H1 (cell line): ENCODE results near the gene ABI1. TPM values are rescaled to one million over a fixed set of nuclear protein-coding genes. Genes with fewer than 3 reads are reported as not detected.

ENCODE experiments used
- CTCF ChIA-PET: fragments of 300-600 bp; sonication (Branson Sonifier 250); formaldehyde crosslinking; loops from one replicate; lab custom pipeline; 2021; ENCODE audit not compliant: partially characterized antibody; lab: Charles Lee
- POLR2A ChIA-PET: fragments of 300-600 bp; sonication (Branson Sonifier 250); formaldehyde crosslinking; loops from one replicate; lab custom pipeline; 2021; ENCODE audit warnings: inconsistent platforms; ENCODE audit not compliant: partially characterized antibody; lab: Charles Lee
- DNase-seq, 2 experiments: peaks; one replicate each; pipeline versions ENCODE4 v3.0.0 to v3.0.0-alpha.2; 2010 to 2022; ENCODE audit warnings: low spot score in 2 of 2, low read depth in 1 of 2, mixed read lengths in 1 of 2
- FAIRE-seq: peaks from 2 replicates; lab custom pipeline; 2011; peaks lifted over from hg19 to GRCh38; lab: Jason Lieb, UNC
- H2AFZ ChIP-seq: 2 replicates; pipeline ENCODE4 v1.8.1; 2012; ENCODE audit warnings: low read length, inconsistent platforms
- H2AK5ac ChIP-seq: 2 replicates; pipeline ENCODE4 v1.6.1; 2013; ENCODE audit warnings: low read depth, low read length
- H2BK120ac ChIP-seq: replicated peaks from 2 replicates; pipeline ENCODE3; 2013; ENCODE audit warnings: low read depth, low read length, inconsistent platforms
- H2BK12ac ChIP-seq: 2 replicates; pipeline ENCODE4 v1.6.1; 2013; ENCODE audit warnings: low read depth, low read length
- H2BK15ac ChIP-seq: 2 replicates; pipeline ENCODE4 v1.6.1; 2013; ENCODE audit warnings: low read length
- H2BK20ac ChIP-seq: 2 replicates; pipeline ENCODE4 v1.6.1; 2013; ENCODE audit warnings: low read length
- H2BK5ac ChIP-seq: 2 replicates; pipeline ENCODE4 v1.6.1; 2013; ENCODE audit warnings: low read depth, low read length
- H3K14ac ChIP-seq: 2 replicates; pipeline ENCODE4 v1.6.1; 2013; ENCODE audit warnings: inconsistent platforms; ENCODE audit not compliant: insufficient read length
- H3K18ac ChIP-seq: 2 replicates; pipeline ENCODE4 v1.6.1; 2013; ENCODE audit warnings: low read length; ENCODE audit errors: extremely low read depth
- H3K23ac ChIP-seq: 2 replicates; pipeline ENCODE4 v1.6.1; 2013; ENCODE audit warnings: inconsistent platforms; ENCODE audit not compliant: insufficient read length
- H3K23me2 ChIP-seq: 2 replicates; pipeline ENCODE4 v1.6.1; 2013; ENCODE audit warnings: low read depth, low read length
- H3K27ac ChIP-seq: 2 replicates; pipeline ENCODE4 v1.6.1; 2011; ENCODE audit warnings: low read depth, low read length, inconsistent platforms
- H3K27me3 ChIP-seq, 4 experiments: replicated peaks in 1 of 4; 1 replicate in 1 of 4; 2 replicates in 3 of 4; pipeline versions ENCODE4 v1.6.1 to v1.8.1; 2011 to 2013; ENCODE audit warnings: low read length in 3 of 4, mild to moderate bottlenecking in 3 of 4, inconsistent platforms in 2 of 4, mixed read lengths in 2 of 4, moderate library complexity in 1 of 4; ENCODE audit not compliant: control insufficient read depth in 3 of 4, insufficient read depth in 3 of 4; ENCODE audit errors: extremely low read depth in 1 of 4
- H3K36me3 ChIP-seq, 4 experiments: 2 replicates each; pipeline versions ENCODE4 v1.6.1 to v1.8.1; 2011 to 2013; ENCODE audit warnings: mild to moderate bottlenecking in 4 of 4, low read length in 3 of 4, moderate library complexity in 2 of 4, control low read depth in 1 of 4, inconsistent platforms in 1 of 4; ENCODE audit not compliant: insufficient read depth in 4 of 4, control insufficient read depth in 2 of 4
- H3K4ac ChIP-seq: replicated peaks from 2 replicates; pipeline ENCODE3; 2013; ENCODE audit warnings: low read length, low read depth, mixed read lengths, inconsistent platforms; ENCODE audit not compliant: insufficient read length
- H3K4me1 ChIP-seq, 4 experiments: replicated peaks in 1 of 4; 1 replicate in 1 of 4; 2 replicates in 3 of 4; pipeline versions ENCODE4 v1.6.1 to v1.8.1; 2011 to 2013; ENCODE audit warnings: low read length in 3 of 4, inconsistent platforms in 2 of 4, mixed read lengths in 1 of 4; ENCODE audit not compliant: insufficient read depth in 4 of 4, control insufficient read depth in 3 of 4
- H3K4me2 ChIP-seq, 2 experiments: 2 replicates each; pipeline versions ENCODE4 v1.6.1 to v1.8.1; 2011 to 2013; ENCODE audit warnings: low read depth in 2 of 2, low read length in 2 of 2, control low read depth in 1 of 2, inconsistent platforms in 1 of 2, mild to moderate bottlenecking in 1 of 2; ENCODE audit not compliant: insufficient read depth in 1 of 2
- H3K4me3 ChIP-seq, 4 experiments: fragments of 200-600, 300-600 bp in 1 of 4; sonication (generic), shearing (Covaris generic), sonication (Bioruptor Twin) in 1 of 4; 2 replicates each; pipeline versions ENCODE4 v1.5.1 to v1.8.1; 2011 to 2016; ENCODE audit warnings: low read length in 4 of 4, low read depth in 3 of 4, control low read depth in 2 of 4, inconsistent platforms in 2 of 4, mild to moderate bottlenecking in 2 of 4, mixed read lengths in 1 of 4, moderate library complexity in 1 of 4; ENCODE audit not compliant: insufficient read depth in 2 of 4; ENCODE audit errors: extremely low read depth in 1 of 4
- H3K56ac ChIP-seq: replicated peaks from 2 replicates; pipeline ENCODE3; 2013; ENCODE audit warnings: low read depth, mild to moderate bottlenecking, mixed read lengths, low read length, inconsistent platforms; ENCODE audit not compliant: insufficient read length
- H3K79me1 ChIP-seq: 2 replicates; pipeline ENCODE4 v1.6.1; 2013; ENCODE audit warnings: low read depth, low read length, control low read depth
- H3K79me2 ChIP-seq, 2 experiments: 2 replicates each; pipeline versions ENCODE4 v1.6.1 to v1.8.1; 2012 to 2013; ENCODE audit warnings: low read length in 2 of 2, mild to moderate bottlenecking in 2 of 2, inconsistent platforms in 1 of 2; ENCODE audit not compliant: insufficient read depth in 2 of 2, control insufficient read depth in 1 of 2
- H3K9ac ChIP-seq, 4 experiments: replicated peaks in 1 of 4; 1 replicate in 1 of 4; 2 replicates in 3 of 4; pipeline versions ENCODE4 v1.6.1 to v1.8.1; 2011 to 2013; ENCODE audit warnings: low read depth in 3 of 4, low read length in 3 of 4, control low read depth in 2 of 4, mild to moderate bottlenecking in 2 of 4, moderate library complexity in 2 of 4, inconsistent platforms in 1 of 4; ENCODE audit errors: extremely low read depth in 1 of 4
- H3K9me3 ChIP-seq, 2 experiments: 2 replicates each; pipeline versions ENCODE4 v1.6.1 to v1.8.1; 2012 to 2013; ENCODE audit warnings: mild to moderate bottlenecking in 2 of 2, moderate library complexity in 2 of 2, control low read depth in 1 of 2, inconsistent platforms in 1 of 2, low read depth in 1 of 2, low read length in 1 of 2, mixed read lengths in 1 of 2; ENCODE audit not compliant: insufficient read depth in 2 of 2
- H4K20me1 ChIP-seq, 2 experiments: replicated peaks in 1 of 2; 2 replicates each; pipeline versions ENCODE3 to v1.8.1; 2011 to 2013; ENCODE audit warnings: inconsistent platforms in 2 of 2, low read length in 2 of 2, mild to moderate bottlenecking in 1 of 2; ENCODE audit not compliant: insufficient read depth in 2 of 2, control insufficient read depth in 1 of 2
- H4K5ac ChIP-seq: 2 replicates; pipeline ENCODE4 v1.6.1; 2013; ENCODE audit warnings: low read length, low read depth, mixed read lengths, inconsistent platforms; ENCODE audit not compliant: insufficient read length
- H4K8ac ChIP-seq: 2 replicates; pipeline ENCODE4 v1.8.0; 2013; ENCODE audit warnings: mild to moderate bottlenecking, moderate library complexity, low read length, inconsistent platforms; ENCODE audit not compliant: insufficient read depth; ENCODE audit errors: extremely low read depth
- H4K91ac ChIP-seq: replicated peaks from 2 replicates; pipeline ENCODE3; 2013; ENCODE audit warnings: low read length, mixed read lengths, inconsistent platforms; ENCODE audit not compliant: insufficient read length
- BACH1 ChIP-seq: IDR thresholded peaks from 2 replicates; pipeline ENCODE4 v1.6.1; 2012; ENCODE audit warnings: low read length, improper control_type of control experiment
- CTCF ChIP-seq, 3 experiments: IDR thresholded peaks; 1 replicate in 2 of 3; 2 replicates in 1 of 3; pipeline versions ENCODE4 v1.5.1 to v1.6.1; 2011; ENCODE audit warnings: low read length in 3 of 3, mild to moderate bottlenecking in 3 of 3, inconsistent platforms in 2 of 3, low read depth in 1 of 3, moderate library complexity in 1 of 3; ENCODE audit not compliant: insufficient read depth in 1 of 3; ENCODE audit errors: control extremely low read depth in 1 of 3
- EZH2 ChIP-seq: fragments of 200-600 bp; sonication (generic); IDR thresholded peaks from 2 replicates; pipeline ENCODE4 v1.7.1; 2012; ENCODE audit warnings: low read depth, mild to moderate bottlenecking, moderate library complexity, low read length, inconsistent platforms; ENCODE audit not compliant: severe bottlenecking
- KDM5A ChIP-seq: fragments of 200-600 bp; IDR thresholded peaks from 2 replicates; pipeline ENCODE4 v1.7.1; 2012; ENCODE audit warnings: mild to moderate bottlenecking, low read length, inconsistent platforms, mixed read lengths
- RAD21 ChIP-seq, 2 experiments: IDR thresholded peaks in 1 of 2; conservative IDR thresholded peaks in 1 of 2; 2 replicates each; pipeline ENCODE4 v1.6.1; 2011; ENCODE audit warnings: low read depth in 2 of 2, low read length in 2 of 2, improper control_type of control experiment in 1 of 2, inconsistent platforms in 1 of 2, mild to moderate bottlenecking in 1 of 2, moderate library complexity in 1 of 2
- SAP30 ChIP-seq: fragments of 300-600 bp; sonication (generic); IDR thresholded peaks from 2 replicates; pipeline ENCODE4 v1.7.1; 2012; ENCODE audit warnings: low read length, moderate library complexity, mild to moderate bottlenecking, inconsistent platforms; ENCODE audit not compliant: insufficient read depth, insufficient replicate concordance
- SIX5 ChIP-seq: IDR thresholded peaks from 2 replicates; pipeline ENCODE4 v1.6.1; 2011; ENCODE audit warnings: mild to moderate bottlenecking, low read depth, low read length
- WGBS, 2 experiments: shearing (Covaris generic) in 1 of 2; methylation state at CpG; one replicate each; pipeline versions ENCODE4 v1.1.6 to v1.1.7; 2013 to 2015; ENCODE audit warnings: low lambda C conversion rate in 2 of 2, mixed read lengths in 2 of 2, inconsistent platforms in 1 of 2, low coverage in 1 of 2, missing lambda C conversion rate in 1 of 2; ENCODE audit not compliant: insufficient replicate concordance in 2 of 2, insufficient coverage in 1 of 2, insufficient read length in 1 of 2; ENCODE audit errors: extremely low coverage in 1 of 2, missing lambda C conversion rate in 1 of 2; 5-methylcytosine and 5-hydroxymethylcytosine counted together
- polyA plus RNA-seq, 7 experiments: library from polyadenylated mRNA; depleted of rRNA in 3 of 7; stranded (reverse) in 5 of 7; unstranded in 2 of 7; fragments of >200 nt in 5 of 7; fragments of 200-250 nt in 2 of 7; gene quantifications; 1 replicate in 5 of 7; 2 replicates in 1 of 7; 4 replicates in 1 of 7; pipeline versions ENCODE4 v1.2.1 to v1.2.3, GENCODE V29; 2011 to 2013; ENCODE audit warnings: missing spikeins in 2 of 7, mixed read lengths in 2 of 7
- total RNA-seq: library from RNA; stranded (reverse); fragmentation: NEBNext Ultra II Directional; extraction: Animal tissue kit (Norgen Biotek cat#: 25700); gene quantifications from 2 replicates; pipeline ENCODE4 v1.2.1, GENCODE V29; 2021
- TF ChIP-seq, protein P1 (sequence below): IDR thresholded peaks from 2 replicates; pipeline ENCODE4 v1.6.1; 2012; ENCODE audit warnings: inconsistent platforms

Gene ABI1
- total and polyA plus RNA-seq, 2 of the 8 experiments (the other 6 are each of a cell fraction or from before 2014, with no cell fraction given), result 35.4 to 37.0 TPM

GRCh38 chr10:26881600-26882331 is 21.0 kb upstream of the ABI1 start:
- no peak overlapping the region for H3K14ac ChIP-seq
- H3K27ac ChIP-seq, result no peak overlapping the region
- no peak overlapping the region for H2BK12ac ChIP-seq
- no peak overlapping the region for H3K18ac ChIP-seq
- no peak overlapping the region for H4K5ac ChIP-seq
- H3K23me2 ChIP-seq, result no peaks in the 10 kb centered on the region
- H2BK120ac ChIP-seq, result no peak overlapping the region
- no peaks in the 10 kb centered on the region for H3K79me2 ChIP-seq
- H3K4ac ChIP-seq, result no peak overlapping the region
- no peak overlapping the region for H4K8ac ChIP-seq
- H3K9ac ChIP-seq, result no peak overlapping the region
- no peak overlapping the region for H2BK5ac ChIP-seq
- H3K4me2 ChIP-seq, result no peak overlapping the region
- no peaks in the 10 kb centered on the region for H3K79me1 ChIP-seq
- POLR2A ChIA-PET, result interaction anchor here (1.6 kb wide), 1 partner anchor 155 kb away, joined by 4 read pairs; no protein-coding TSS in a partner anchor
- WGBS, 2 experiments, result 26% methylated on average over 10 of the region's 10 CpGs; no CpG with 5 or more reads in 1 of the 2 experiments
- H2AK5ac ChIP-seq, result no peak overlapping the region
- FAIRE-seq (peak; percentile 89), DNase-seq (no peak)
- no peak overlapping the region for H3K4me3 ChIP-seq
- CTCF ChIA-PET, result interaction anchor here (0.6 to 11.0 kb wide), 35 partner anchors 8 to 753 kb away, joined by 3 to 147 read pairs (median 4); partner anchors contain the start of genes ABI1 and ANKRD26
- H4K20me1 ChIP-seq, result no peaks in the 10 kb centered on the region
- no peaks in the 10 kb centered on the region; a peak in 1 of 7 replicates for H3K27me3 ChIP-seq
- no peak overlapping the region for H4K91ac ChIP-seq
- peak overlapping the region; percentile 79 for H2AFZ ChIP-seq
- H3K36me3 ChIP-seq, result no peaks in the 10 kb centered on the region
- no peaks in the 10 kb centered on the region for H3K4me1 ChIP-seq
- H3K9me3 ChIP-seq, result no peaks in the 10 kb centered on the region
- no peak overlapping the region for H2BK20ac ChIP-seq
- no peak overlapping the region for H2BK15ac ChIP-seq
- H3K23ac ChIP-seq, result no peak overlapping the region
- no peak overlapping the region for H3K56ac ChIP-seq
- TF ChIP-seq KDM5A, result peak; percentile 60; the same call in 1 of the 2 replicates
- TF ChIP-seq, protein P1, sequence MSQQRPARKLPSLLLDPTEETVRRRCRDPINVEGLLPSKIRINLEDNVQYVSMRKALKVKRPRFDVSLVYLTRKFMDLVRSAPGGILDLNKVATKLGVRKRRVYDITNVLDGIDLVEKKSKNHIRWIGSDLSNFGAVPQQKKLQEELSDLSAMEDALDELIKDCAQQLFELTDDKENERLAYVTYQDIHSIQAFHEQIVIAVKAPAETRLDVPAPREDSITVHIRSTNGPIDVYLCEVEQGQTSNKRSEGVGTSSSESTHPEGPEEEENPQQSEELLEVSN, result no peak
- no peak for TF ChIP-seq SAP30
- no peak for TF ChIP-seq EZH2
- peak in 2 of 3 experiments; percentile 69 to 77; a peak in 3 of 4 replicates for TF ChIP-seq CTCF (IDR thresholded peaks at IDR 0.05; ENCODE audit: control extremely low read depth in 1 of 3, insufficient read depth in 1 of 3, low read depth in 1 of 3, low read length in 3 of 3)
- 0 out of 2 replicates have a peak, but pooled peaks have one; percentile 31 for TF ChIP-seq BACH1
- TF ChIP-seq RAD21 (IDR thresholded peaks at IDR 0.05 in 1 of 2, conservative IDR thresholded peaks at IDR 0.05 in 1 of 2; ENCODE audit: low read depth in 2 of 2, low read length in 2 of 2), result peak; percentile 86 to 90
- TF ChIP-seq SIX5, result no peak
